Smooth muscle cell (in vitro differentiated cells): ENCODE results near the gene ASPM. TPM values are rescaled to one million over a fixed set of nuclear protein-coding genes. Genes with fewer than 3 reads are reported as not detected.
A peak's percentile ranks its signal among the peaks of the same experiment; 100 is the strongest.

ENCODE experiments used
- DNase-seq: peaks from one replicate; lab custom pipeline; 2025; ENCODE audit not compliant: unreplicated experiment; lab: John Stamatoyannopoulos, UW
- H2AFZ ChIP-seq: fragments of 200-600 bp; sonication (generic); 2 replicates; pipeline ENCODE4 v1.6.0; 2016; ENCODE audit warnings: antibody characterized with exemption, low read depth, mild to moderate bottlenecking
- H3F3A ChIP-seq: fragments of 200-600 bp; sonication (generic); 2 replicates; pipeline ENCODE4 v1.6.0; 2017; ENCODE audit warnings: antibody characterized with exemption, low read depth
- H3K27ac ChIP-seq: fragments of 200-600 bp; sonication (generic); 2 replicates; pipeline ENCODE4 v1.5.1; 2016; ENCODE audit warnings: low read depth, mild to moderate bottlenecking
- H3K27me3 ChIP-seq: fragments of 200-600 bp; sonication (generic); 2 replicates; pipeline ENCODE4 v1.6.1; 2016; ENCODE audit warnings: low read depth, mild to moderate bottlenecking
- H3K36me3 ChIP-seq: fragments of 200-600 bp; sonication (generic); 2 replicates; pipeline ENCODE4 v1.5.1; 2016; ENCODE audit warnings: low read depth
- H3K4me1 ChIP-seq: fragments of 200-600 bp; sonication (generic); 2 replicates; pipeline ENCODE4 v1.5.1; 2016; ENCODE audit warnings: low read depth
- H3K4me2 ChIP-seq: fragments of 200-600 bp; sonication (generic); 2 replicates; pipeline ENCODE4 v1.6.0; 2016; ENCODE audit warnings: mild to moderate bottlenecking
- H3K4me3 ChIP-seq: fragments of 200-600 bp; sonication (generic); 2 replicates; pipeline ENCODE4 v1.5.1; 2016; ENCODE audit warnings: mild to moderate bottlenecking
- H3K79me2 ChIP-seq: fragments of 200-600 bp; sonication (generic); 2 replicates; pipeline ENCODE4 v1.6.0; 2016; ENCODE audit warnings: low read depth, mild to moderate bottlenecking
- H3K9ac ChIP-seq: fragments of 200-600 bp; sonication (generic); 2 replicates; pipeline ENCODE4 v1.6.0; 2016; ENCODE audit warnings: low read depth
- H3K9me3 ChIP-seq: fragments of 200-600 bp; sonication (generic); replicated peaks from 2 replicates; pipeline ENCODE4 v1.5.1; 2016; ENCODE audit warnings: low read depth
- H4K20me1 ChIP-seq: fragments of 200-600 bp; sonication (generic); 2 replicates; pipeline ENCODE4 v1.6.0; 2016; ENCODE audit warnings: low read depth
- WGBS: methylation state at CpG from one replicate; pipeline ENCODE4 v1.1.7; 2016; ENCODE audit warnings: low lambda C conversion rate; 5-methylcytosine and 5-hydroxymethylcytosine counted together
- polyA plus RNA-seq: library from polyadenylated mRNA; unstranded; fragments of >200 nt; fragmentation: Nextera tagmentation; extraction: Ambion mirVana; gene quantifications from 2 replicates; pipeline ENCODE4 v1.2.1, GENCODE V29; 2016
- total RNA-seq: library from RNA; depleted of rRNA; stranded (reverse); fragments of >200 nt; gene quantifications from 2 replicates; pipeline ENCODE4 v1.2.3, GENCODE V29; 2014
- TF ChIP-seq, protein P1 (sequence below): fragments of 200-600 bp; sonication (generic); IDR thresholded peaks from 2 replicates; pipeline ENCODE4 v1.5.1; 2017; ENCODE audit warnings: borderline replicate concordance, mild to moderate bottlenecking, antibody characterized with exemption; ENCODE audit not compliant: insufficient read depth, poor library complexity, severe bottlenecking

ASPM gene
- total and polyA plus RNA-seq, 2 experiments from 2014 or later, result 1.7 to 8.8 TPM

DNA sequence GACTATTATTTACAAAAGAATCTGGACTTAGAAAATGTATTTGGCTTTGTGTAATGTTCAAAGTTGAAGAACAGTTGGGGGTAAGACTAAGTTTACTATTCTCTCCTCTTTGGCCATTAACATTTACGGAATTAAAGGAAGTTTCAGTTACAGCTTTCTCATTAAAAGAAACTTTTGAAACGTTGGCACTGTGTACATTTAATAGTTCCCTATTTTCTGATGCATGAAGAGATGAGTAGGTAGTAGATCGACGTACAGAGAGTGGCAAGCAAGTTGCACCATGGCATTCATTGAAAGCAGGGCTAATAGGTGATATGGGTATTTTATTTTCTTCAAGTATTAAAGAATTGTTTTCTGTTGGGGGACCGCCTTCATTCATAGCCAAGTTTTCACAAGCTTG lies 3.2 kb downstream of the ASPM start:
- H3F3A ChIP-seq, result no peaks in the 10 kb centered on the region
- H3K27ac ChIP-seq, result no peak overlapping the region
- TF ChIP-seq, protein P1, sequence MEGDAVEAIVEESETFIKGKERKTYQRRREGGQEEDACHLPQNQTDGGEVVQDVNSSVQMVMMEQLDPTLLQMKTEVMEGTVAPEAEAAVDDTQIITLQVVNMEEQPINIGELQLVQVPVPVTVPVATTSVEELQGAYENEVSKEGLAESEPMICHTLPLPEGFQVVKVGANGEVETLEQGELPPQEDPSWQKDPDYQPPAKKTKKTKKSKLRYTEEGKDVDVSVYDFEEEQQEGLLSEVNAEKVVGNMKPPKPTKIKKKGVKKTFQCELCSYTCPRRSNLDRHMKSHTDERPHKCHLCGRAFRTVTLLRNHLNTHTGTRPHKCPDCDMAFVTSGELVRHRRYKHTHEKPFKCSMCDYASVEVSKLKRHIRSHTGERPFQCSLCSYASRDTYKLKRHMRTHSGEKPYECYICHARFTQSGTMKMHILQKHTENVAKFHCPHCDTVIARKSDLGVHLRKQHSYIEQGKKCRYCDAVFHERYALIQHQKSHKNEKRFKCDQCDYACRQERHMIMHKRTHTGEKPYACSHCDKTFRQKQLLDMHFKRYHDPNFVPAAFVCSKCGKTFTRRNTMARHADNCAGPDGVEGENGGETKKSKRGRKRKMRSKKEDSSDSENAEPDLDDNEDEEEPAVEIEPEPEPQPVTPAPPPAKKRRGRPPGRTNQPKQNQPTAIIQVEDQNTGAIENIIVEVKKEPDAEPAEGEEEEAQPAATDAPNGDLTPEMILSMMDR, result no peak
- no peaks in the 10 kb centered on the region for H3K9me3 ChIP-seq
- no peaks in the 10 kb centered on the region for H4K20me1 ChIP-seq
- H2AFZ ChIP-seq, result peak overlapping the region; percentile 40
- peaks cover 11% of the 10 kb centered on the region for H3K4me1 ChIP-seq
- H3K27me3 ChIP-seq, result no peaks in the 10 kb centered on the region
- H3K4me3 ChIP-seq, result no peak overlapping the region
- H3K4me2 ChIP-seq, result no peak overlapping the region
- no peaks in the 10 kb centered on the region for H3K36me3 ChIP-seq
- WGBS, result 78% methylated on average over 5 of the region's 5 CpGs
- no peak for DNase-seq
- H3K9ac ChIP-seq, result no peak overlapping the region
- peaks cover 28% of the 10 kb centered on the region for H3K79me2 ChIP-seq

DNA sequence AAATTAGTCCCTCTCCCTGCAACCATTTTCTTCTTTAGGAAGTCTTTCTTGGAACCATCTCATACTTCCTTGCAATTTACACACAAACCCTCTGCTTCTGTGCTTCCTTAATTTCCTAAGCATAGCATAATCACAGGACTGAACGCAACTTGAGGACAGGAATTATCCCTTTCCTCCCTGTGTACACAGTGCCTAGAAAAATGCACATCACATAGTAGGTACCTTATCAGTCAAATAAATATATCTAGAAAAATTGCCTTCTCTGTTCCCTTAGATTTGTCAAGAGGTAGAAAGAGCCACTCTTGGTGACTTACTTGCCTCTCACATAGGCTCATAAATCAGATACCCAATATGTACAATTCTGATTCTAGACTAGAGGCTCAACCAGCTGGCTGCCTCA lies 4.9 kb downstream of the ASPM start:
- TF ChIP-seq, protein P1, result no peak
- DNase-seq, result no peak
- no peaks in the 10 kb centered on the region for H3K9me3 ChIP-seq
- 100% methylated on average over 1 of the region's 1 CpG for WGBS
- H3K79me2 ChIP-seq, result peaks cover 28% of the 10 kb centered on the region
- H3F3A ChIP-seq, result no peaks in the 10 kb centered on the region
- H3K27me3 ChIP-seq, result no peaks in the 10 kb centered on the region
- H3K27ac ChIP-seq, result no peak overlapping the region
- H3K4me2 ChIP-seq, result no peak overlapping the region
- H3K4me1 ChIP-seq, result peaks cover 11% of the 10 kb centered on the region
- H4K20me1 ChIP-seq, result no peaks in the 10 kb centered on the region
- no peak overlapping the region for H3K9ac ChIP-seq
- H2AFZ ChIP-seq, result no peak overlapping the region
- H3K4me3 ChIP-seq, result no peak overlapping the region
- no peaks in the 10 kb centered on the region for H3K36me3 ChIP-seq

DNA sequence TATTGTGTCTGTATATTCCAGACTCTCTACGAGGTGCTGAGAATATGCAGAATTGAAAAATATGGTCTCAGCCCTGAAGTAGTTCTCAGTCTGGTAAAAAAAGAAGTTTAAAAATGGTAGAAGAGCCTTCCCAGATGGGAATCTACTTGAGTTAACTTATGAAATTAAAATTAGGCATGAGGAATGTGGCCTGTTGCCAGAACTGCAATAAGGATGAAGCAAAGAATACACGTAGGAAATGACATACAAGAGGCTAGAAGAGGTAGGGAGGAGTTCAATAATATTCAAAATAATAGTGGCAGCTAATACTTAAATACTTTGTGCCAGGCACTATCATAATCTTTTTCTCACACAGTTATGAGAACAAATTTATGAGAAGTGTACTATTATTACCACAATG lies 6.3 kb downstream of the ASPM start:
- no peak overlapping the region for H3K27ac ChIP-seq
- H3K9me3 ChIP-seq, result no peaks in the 10 kb centered on the region
- peak overlapping the region; percentile 7 for H2AFZ ChIP-seq
- TF ChIP-seq, protein P1, result no peak
- peaks cover 11% of the 10 kb centered on the region for H3K4me1 ChIP-seq
- H3K9ac ChIP-seq, result no peak overlapping the region
- WGBS, result 77% methylated on average over 2 of the region's 2 CpGs
- no peaks in the 10 kb centered on the region for H3K36me3 ChIP-seq
- H3F3A ChIP-seq, result no peaks in the 10 kb centered on the region
- DNase-seq, result no peak
- no peaks in the 10 kb centered on the region for H3K27me3 ChIP-seq
- H3K4me3 ChIP-seq, result no peak overlapping the region
- no peak overlapping the region for H3K4me2 ChIP-seq
- H3K79me2 ChIP-seq, result peaks cover 19% of the 10 kb centered on the region
- no peaks in the 10 kb centered on the region for H4K20me1 ChIP-seq

DNA sequence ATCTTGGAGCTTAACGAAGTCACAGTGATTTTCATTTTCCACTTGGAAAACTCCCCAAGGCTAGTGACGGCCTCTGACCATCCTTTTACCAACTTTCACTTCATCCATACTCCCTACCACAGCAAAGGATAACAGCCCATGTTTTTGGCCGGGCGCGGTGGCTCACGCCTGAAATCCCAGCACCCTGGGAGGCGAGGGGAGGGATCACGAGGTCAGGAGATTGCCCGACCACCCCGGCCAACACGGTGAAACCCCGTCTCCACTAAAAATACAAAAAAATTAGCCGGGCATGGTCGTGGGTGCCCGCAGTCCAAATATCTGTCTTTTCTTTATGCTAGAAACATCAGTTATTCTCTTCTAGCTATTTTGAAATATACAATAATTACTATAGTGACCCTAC lies 7.3 kb downstream of the ASPM start:
- H4K20me1 ChIP-seq, result no peaks in the 10 kb centered on the region
- TF ChIP-seq, protein P1, result no peak
- H3K4me1 ChIP-seq, result peaks cover 6% of the 10 kb centered on the region
- H3K36me3 ChIP-seq, result no peaks in the 10 kb centered on the region
- WGBS, result 98% methylated on average over 15 of the region's 15 CpGs
- no peak overlapping the region for H2AFZ ChIP-seq
- no peak overlapping the region for H3K4me2 ChIP-seq
- no peaks in the 10 kb centered on the region for H3K27me3 ChIP-seq
- no peak overlapping the region for H3K9ac ChIP-seq
- no peaks in the 10 kb centered on the region for H3K9me3 ChIP-seq
- DNase-seq, result no peak
- H3K4me3 ChIP-seq, result no peak overlapping the region
- H3K27ac ChIP-seq, result no peak overlapping the region
- H3F3A ChIP-seq, result no peaks in the 10 kb centered on the region
- peaks cover 10% of the 10 kb centered on the region for H3K79me2 ChIP-seq
